Fibroblast of lung (primary cell): ENCODE data around the gene CYBA. TPM values are rescaled to one million over a fixed set of nuclear protein-coding genes. Genes with fewer than 3 reads are reported as not detected.

Source experiments
- DNase-seq, 2 donors: peaks; one replicate each; pipeline versions ENCODE4 v3.0.0 to v3.0.0-alpha.2; 2010; ENCODE audit warnings: low read depth in 2 of 2
- H2AFZ ChIP-seq: 2 replicates; pipeline ENCODE4 v1.5.1; 2012; ENCODE audit warnings: low read length, control low read depth, inconsistent platforms
- H3K27ac ChIP-seq: 2 replicates; pipeline ENCODE4 v1.5.1; 2011; ENCODE audit warnings: low read length, control low read depth; ENCODE audit not compliant: insufficient read depth
- H3K27me3 ChIP-seq: 2 replicates; pipeline ENCODE4 v1.5.1; 2011; ENCODE audit warnings: mild to moderate bottlenecking, low read length; ENCODE audit not compliant: control insufficient read depth, insufficient read depth
- H3K36me3 ChIP-seq: 2 replicates; pipeline ENCODE4 v1.5.1; 2011; ENCODE audit warnings: low read length; ENCODE audit not compliant: control insufficient read depth, insufficient read depth
- H3K4me1 ChIP-seq: 2 replicates; pipeline ENCODE4 v1.5.1; 2011; ENCODE audit warnings: low read length; ENCODE audit not compliant: control insufficient read depth, insufficient read depth; ENCODE audit errors: extremely low read depth
- H3K4me2 ChIP-seq: 2 replicates; pipeline ENCODE4 v1.5.1; 2011; ENCODE audit warnings: low read length, control low read depth; ENCODE audit not compliant: insufficient read depth; ENCODE audit errors: extremely low read depth
- H3K4me3 ChIP-seq, 4 experiments: fragments of 200-600 bp in 1 of 4; sonication (generic) in 1 of 4; replicated peaks in 1 of 4; 2 replicates each; pipeline ENCODE4 v1.5.1; 2011 to 2016; ENCODE audit warnings: low read length in 4 of 4, low read depth in 3 of 4, mild to moderate bottlenecking in 3 of 4, control low read depth in 2 of 4, inconsistent platforms in 1 of 4, mixed read lengths in 1 of 4; ENCODE audit not compliant: insufficient read depth in 1 of 4; ENCODE audit errors: control extremely low read depth in 1 of 4
- H3K79me2 ChIP-seq: 2 replicates; pipeline ENCODE4 v1.5.1; 2012; ENCODE audit warnings: mild to moderate bottlenecking, low read length, inconsistent platforms; ENCODE audit not compliant: control insufficient read depth, insufficient read depth
- H3K9ac ChIP-seq: 2 replicates; pipeline ENCODE4 v1.5.1; 2011; ENCODE audit warnings: mild to moderate bottlenecking, low read length, control low read depth; ENCODE audit not compliant: insufficient read depth
- H3K9me3 ChIP-seq: 2 replicates; pipeline ENCODE4 v1.5.1; 2012; ENCODE audit warnings: low read depth, low read length; ENCODE audit not compliant: control insufficient read depth, insufficient read depth
- H4K20me1 ChIP-seq: 2 replicates; pipeline ENCODE4 v1.5.1; 2011; ENCODE audit warnings: low read length; ENCODE audit not compliant: control insufficient read depth, insufficient read depth; ENCODE audit errors: extremely low read depth
- CTCF ChIP-seq, 2 donors: IDR thresholded peaks in 1 of 2; conservative IDR thresholded peaks in 1 of 2; 1 replicate in 1 of 2; 2 replicates in 1 of 2; pipeline ENCODE4 v1.5.1; 2011 to 2012; ENCODE audit warnings: low read length in 2 of 2, control low read depth in 1 of 2, inconsistent platforms in 1 of 2, low read depth in 1 of 2, mild to moderate bottlenecking in 1 of 2
- EZH2 ChIP-seq: IDR thresholded peaks from 2 replicates; pipeline ENCODE4 v1.5.1; 2012; ENCODE audit warnings: low read length, control low read depth, mild to moderate bottlenecking; ENCODE audit errors: missing control alignments
- polyA plus RNA-seq, 2 donors: library from polyadenylated mRNA; depleted of rRNA in 1 of 2; stranded (reverse) in 1 of 2; unstranded in 1 of 2; fragments of >200 nt; gene quantifications; 2 replicates each; pipeline ENCODE4 v1.2.1, GENCODE V29; 2011 to 2012; ENCODE audit warnings: missing spikeins in 1 of 2
- total RNA-seq: library from RNA; depleted of rRNA; stranded (reverse); fragments of >200 nt; gene quantifications from 2 replicates; pipeline ENCODE4 v1.2.1, GENCODE V29; 2014

CYBA gene
- total and polyA plus RNA-seq, 2 donors (not counting 1 experiment from before 2014, with no cell fraction given) = 74.7 to 124 TPM

GRCh38 chr16:88688013-88688778 lies 37.3 kb upstream of the CYBA start:
- Histone ChIP-seq H3K27ac (no peak overlapping the region), H4K20me1 (no peaks in the 10 kb centered on the region), H3K4me1 (peaks cover 10% of the 10 kb centered on the region), H3K36me3 (no peaks in the 10 kb centered on the region), H2AFZ (no peak overlapping the region), H3K9ac (no peak overlapping the region), H3K4me3 (no peak overlapping the region), H3K79me2 (no peaks in the 10 kb centered on the region), H3K27me3 (peaks cover 9% of the 10 kb centered on the region), H3K4me2 (no peak overlapping the region), H3K9me3 (no peaks in the 10 kb centered on the region)
- no peak for TF ChIP-seq EZH2
- no peak for TF ChIP-seq CTCF (conservative IDR thresholded peaks at IDR 0.05 in 1 of 2, IDR thresholded peaks at IDR 0.05 in 1 of 2; ENCODE audit: low read depth in 1 of 2, low read length in 2 of 2)
- DNase-seq = peak in 1 of 2 donors; percentile 20

- no peak overlapping the region for H3K4me3 ChIP-seq
- no peak overlapping the region for H3K4me2 ChIP-seq
- H3K79me2 ChIP-seq = no peaks in the 10 kb centered on the region
- H3K9ac ChIP-seq = no peak overlapping the region
- peaks cover 9% of the 10 kb centered on the region for H3K27me3 ChIP-seq
- TF ChIP-seq EZH2 (no peak), CTCF (conservative IDR thresholded peaks at IDR 0.05 in 1 of 2, IDR thresholded peaks at IDR 0.05 in 1 of 2; ENCODE audit: low read depth in 1 of 2, low read length in 2 of 2) (no peak)
- no peaks in the 10 kb centered on the region for H3K9me3 ChIP-seq
- no peak overlapping the region for H2AFZ ChIP-seq
- H3K36me3 ChIP-seq = no peaks in the 10 kb centered on the region
- H3K4me1 ChIP-seq = peaks cover 10% of the 10 kb centered on the region
- H4K20me1 ChIP-seq = no peaks in the 10 kb centered on the region
- no peak for DNase-seq
- no peak overlapping the region for H3K27ac ChIP-seq
Measured at GRCh38 chr16:88687676-88688012, 36.8 kb upstream of the CYBA start.

GRCh38 chr16:88687254-88687576 lies 36.4 kb upstream of the CYBA start:
- no peak overlapping the region for H3K27ac ChIP-seq
- H2AFZ ChIP-seq = no peak overlapping the region
- H3K4me2 ChIP-seq = no peak overlapping the region
- no peaks in the 10 kb centered on the region for H3K79me2 ChIP-seq
- H3K9me3 ChIP-seq = no peaks in the 10 kb centered on the region
- TF ChIP-seq CTCF (conservative IDR thresholded peaks at IDR 0.05 in 1 of 2, IDR thresholded peaks at IDR 0.05 in 1 of 2; ENCODE audit: low read depth in 1 of 2, low read length in 2 of 2) = no peak
- TF ChIP-seq EZH2 = no peak
- H4K20me1 ChIP-seq = no peaks in the 10 kb centered on the region
- H3K4me1 ChIP-seq = peaks cover 10% of the 10 kb centered on the region
- no peak overlapping the region for H3K9ac ChIP-seq
- DNase-seq = no peak
- no peaks in the 10 kb centered on the region for H3K36me3 ChIP-seq
- no peak overlapping the region for H3K4me3 ChIP-seq
- H3K27me3 ChIP-seq = peaks cover 9% of the 10 kb centered on the region
